ENCODE data around the gene ALKBH7. TPM values are rescaled to one million over a fixed set of nuclear protein-coding genes. Genes with fewer than 3 reads are reported as not detected.

ALKBH7 gene, protein sequence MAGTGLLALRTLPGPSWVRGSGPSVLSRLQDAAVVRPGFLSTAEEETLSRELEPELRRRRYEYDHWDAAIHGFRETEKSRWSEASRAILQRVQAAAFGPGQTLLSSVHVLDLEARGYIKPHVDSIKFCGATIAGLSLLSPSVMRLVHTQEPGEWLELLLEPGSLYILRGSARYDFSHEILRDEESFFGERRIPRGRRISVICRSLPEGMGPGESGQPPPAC
- total RNA-seq (2022; extraction: Qiagen RNA extraction): 17.1 to 40.8 TPM (median 36.2 TPM) in 5 replicates

DNA sequence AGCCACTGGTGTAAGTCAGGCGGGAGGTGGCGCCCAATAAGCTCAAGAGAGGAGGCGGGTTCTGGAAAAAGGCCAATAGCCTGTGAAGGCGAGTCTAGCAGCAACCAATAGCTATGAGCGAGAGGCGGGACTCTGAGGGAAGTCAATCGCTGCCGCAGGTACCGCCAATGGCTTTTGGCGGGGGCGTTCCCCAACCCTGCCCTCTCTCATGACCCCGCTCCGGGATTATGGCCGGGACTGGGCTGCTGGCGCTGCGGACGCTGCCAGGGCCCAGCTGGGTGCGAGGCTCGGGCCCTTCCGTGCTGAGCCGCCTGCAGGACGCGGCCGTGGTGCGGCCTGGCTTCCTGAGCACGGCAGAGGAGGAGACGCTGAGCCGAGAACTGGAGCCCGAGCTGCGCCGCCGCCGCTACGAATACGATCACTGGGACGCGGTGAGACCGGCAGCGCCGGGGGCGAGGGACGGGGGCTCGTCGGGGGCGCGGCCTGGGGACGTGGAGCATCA is at the start of gene ALKBH7:
Gene ALKBH7, plus strand, starts transcription at position 201 of the 502 bp plus-strand sequence. Its CDS starts 27 bp downstream, at position 228.

DNA sequence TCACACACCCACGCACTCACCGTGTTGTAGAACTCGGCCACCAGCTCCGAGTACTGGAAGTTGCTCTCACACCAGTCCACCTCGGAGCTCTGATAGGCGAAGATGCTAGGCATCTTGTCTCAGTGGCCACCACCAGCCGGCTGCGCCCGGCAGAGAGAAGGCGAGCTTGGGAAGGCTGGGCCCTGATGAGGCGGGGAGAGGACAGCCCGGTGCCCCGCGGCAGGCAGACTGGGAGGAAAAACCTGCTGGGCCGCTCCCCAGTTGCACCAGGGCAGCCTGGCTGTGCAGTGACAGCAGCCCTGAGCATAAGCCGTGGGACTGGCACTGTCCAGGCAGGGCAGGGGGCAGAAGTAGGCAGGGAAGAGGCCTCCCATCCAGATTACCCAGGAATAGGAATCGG is 39.2 kb upstream of the ALKBH7 start, which contains the start of gene ACER1:
Gene ACER1, minus strand, starts transcription at position 174 of the 400 bp plus-strand sequence. Its CDS starts 61 bp downstream, at position 113.

DNA sequence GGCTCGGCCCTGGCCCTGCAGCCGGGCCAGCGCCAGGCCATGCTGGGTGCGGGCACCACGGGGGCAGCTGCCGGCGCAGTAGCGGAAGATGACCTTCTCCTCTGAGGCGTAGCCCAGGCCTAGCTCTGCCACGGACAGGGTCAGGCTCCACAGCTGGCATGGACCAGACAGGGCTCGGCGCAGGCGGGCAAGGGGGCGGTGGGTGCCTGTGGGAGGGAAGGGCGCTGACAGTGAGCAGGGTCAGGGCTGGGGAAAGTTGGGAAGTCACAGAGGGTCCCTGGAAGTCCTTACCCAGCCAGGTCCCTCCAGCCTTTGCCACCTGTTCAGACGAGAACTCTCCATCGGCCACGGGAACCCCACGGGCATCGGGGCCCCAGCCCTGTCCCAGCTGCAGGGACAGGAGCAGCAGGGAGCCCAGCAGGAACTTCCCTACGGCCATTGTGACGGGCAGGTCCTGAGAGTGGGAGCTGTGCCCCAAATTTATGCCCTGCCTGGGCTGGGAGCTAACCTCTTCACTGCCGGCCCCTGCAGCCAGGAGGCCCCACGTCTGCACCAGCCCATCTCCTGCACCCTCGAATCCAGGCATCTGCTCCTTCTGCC is 2.9 kb downstream of the ALKBH7 start, which contains the start of gene PSPN:
Gene PSPN, minus strand, starts transcription at position 523 of the 600 bp plus-strand sequence. Its CDS starts 84 bp downstream, at position 439.

DNA sequence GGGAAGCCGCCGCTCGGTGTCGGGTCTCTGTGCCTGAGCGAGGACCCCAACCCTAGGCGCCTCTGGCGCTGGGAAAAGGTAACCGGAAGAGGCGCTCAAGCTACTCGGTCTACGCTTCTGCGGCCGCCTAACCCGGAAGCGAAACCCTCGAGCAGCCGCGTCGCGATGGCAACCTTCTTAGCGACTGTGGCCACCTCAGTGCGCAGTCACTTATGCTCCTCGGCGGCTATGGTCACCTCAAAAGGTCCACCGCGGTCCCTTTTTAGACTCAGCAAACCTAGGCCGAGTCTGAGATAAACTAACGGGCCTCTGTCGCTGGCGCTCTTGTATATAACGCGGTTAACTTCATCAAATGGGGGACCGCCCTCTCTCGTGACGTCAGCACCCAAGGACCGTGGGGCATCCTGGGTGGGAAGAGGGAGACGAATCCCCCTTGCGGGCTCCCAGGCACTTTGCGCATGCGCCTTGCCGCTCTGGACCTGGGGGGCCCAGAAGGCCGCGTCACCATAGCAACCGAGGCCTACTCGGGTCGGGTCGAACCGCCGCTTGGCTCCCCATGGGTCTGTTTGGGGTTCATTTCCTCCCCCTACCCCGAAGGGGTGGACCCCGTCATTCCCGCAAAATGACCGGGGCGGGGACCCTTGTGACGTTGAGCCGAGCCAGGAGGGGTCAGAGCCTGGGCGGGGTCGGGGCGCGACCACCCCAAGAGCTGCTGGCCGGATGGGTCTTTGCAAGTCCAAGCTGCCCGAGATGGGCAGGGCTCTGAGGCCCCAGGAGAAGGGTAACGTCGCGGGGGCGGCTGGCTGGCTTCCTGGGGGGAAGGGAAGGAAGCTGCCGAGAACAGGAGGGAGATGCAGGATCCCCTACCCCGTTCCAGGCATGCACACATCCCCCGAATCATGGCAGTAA is 20.7 kb downstream of the ALKBH7 start, which contains the start of gene GTF2F1:
Gene GTF2F1, minus strand, starts transcription at position 91 of the 909 bp plus-strand sequence. CDS start 169 bp downstream, outside the sequence.

DNA sequence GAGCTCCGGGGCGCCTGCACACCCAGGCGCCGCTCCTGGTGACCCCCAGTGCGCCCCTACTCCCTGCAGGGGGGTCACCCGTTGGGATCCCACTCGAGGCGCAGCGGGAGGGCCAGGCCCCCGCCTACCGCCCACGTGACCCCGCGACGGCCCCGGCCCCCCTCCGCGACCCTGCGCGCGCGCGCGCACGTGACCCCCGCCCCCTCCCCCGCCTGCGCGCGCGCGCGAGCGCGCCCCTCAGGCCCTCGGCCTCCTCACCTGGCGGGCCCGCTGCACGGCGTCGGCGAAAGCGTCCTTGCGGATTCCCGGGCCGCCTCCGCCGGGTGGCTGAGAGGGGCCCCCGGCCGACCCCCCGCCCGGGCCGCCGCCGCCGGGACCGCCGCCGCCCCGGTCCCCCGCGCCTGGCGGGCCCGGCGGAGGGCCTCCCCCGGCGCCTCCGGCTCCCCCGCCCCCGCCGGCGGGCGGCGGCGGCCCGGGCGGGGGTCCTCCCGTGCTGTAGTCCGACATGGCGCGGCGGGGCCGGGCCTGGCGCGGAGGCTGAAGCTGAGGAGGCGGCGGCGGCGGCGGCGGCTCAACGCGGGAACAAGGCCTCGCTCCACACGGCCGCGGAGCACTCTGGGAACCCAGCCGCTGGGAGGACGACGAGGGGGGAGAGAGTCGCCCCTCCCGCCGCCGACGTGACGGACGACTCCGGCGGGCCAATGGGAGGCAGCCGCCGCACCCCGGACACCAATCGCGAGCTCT is 51.8 kb downstream of the ALKBH7 start, which contains the start of gene KHSRP:
Gene KHSRP, minus strand, starts transcription at position 617 of the 744 bp plus-strand sequence. Its CDS starts 110 bp downstream, at position 507.

Other genes starting within 250 kb of the ALKBH7 start
- not detected in 5 replicates for gene ACSBG2, start 237.1 kb upstream of the ALKBH7 start, total RNA-seq (2022; extraction: Qiagen RNA extraction)
- 16.0 to 23.5 TPM (median 22.9 TPM) in 5 replicates for gene MLLT1, start 92.8 kb upstream of the ALKBH7 start, total RNA-seq (2022; extraction: Qiagen RNA extraction)
- gene ACER1, start 39.2 kb upstream of the ALKBH7 start, total RNA-seq (2022; extraction: Qiagen RNA extraction): not detected in 5 replicates
- 43.6 to 76.8 TPM (median 73.7 TPM) in 5 replicates for gene CLPP, start 11.3 kb upstream of the ALKBH7 start, total RNA-seq (2022; extraction: Qiagen RNA extraction)
- gene PSPN, start 3.1 kb downstream of the ALKBH7 start, total RNA-seq (2022; extraction: Qiagen RNA extraction): 0.51 to 1.1 TPM (median 0.75 TPM) in 5 replicates
- 52.5 to 56.7 TPM (median 56.4 TPM) in 5 replicates for gene GTF2F1, start 20.4 kb downstream of the ALKBH7 start, total RNA-seq (2022; extraction: Qiagen RNA extraction)
- gene KHSRP, start 52.0 kb downstream of the ALKBH7 start, total RNA-seq (2022; extraction: Qiagen RNA extraction): 190 to 207 TPM (median 197 TPM) in 5 replicates
- gene SLC25A41, start 61.0 kb downstream of the ALKBH7 start, total RNA-seq (2022; extraction: Qiagen RNA extraction): 0.08 to 0.15 TPM (median 0.14 TPM) in 4 of 5 replicates, not detected in the other
- 16.8 to 19.2 TPM (median 17.5 TPM) in 5 replicates for gene SLC25A23, start 87.0 kb downstream of the ALKBH7 start, total RNA-seq (2022; extraction: Qiagen RNA extraction)
- gene CRB3, start 91.5 kb downstream of the ALKBH7 start, total RNA-seq (2022; extraction: Qiagen RNA extraction): 2.9 to 5.1 TPM (median 4.1 TPM) in 5 replicates
- 0.08 to 0.25 TPM (median 0.22 TPM) in 5 replicates for gene DENND1C, start 109.0 kb downstream of the ALKBH7 start, total RNA-seq (2022; extraction: Qiagen RNA extraction)
- 6.7 to 7.3 TPM (median 7.0 TPM) in 5 replicates for gene TUBB4A, start 129.5 kb downstream of the ALKBH7 start, total RNA-seq (2022; extraction: Qiagen RNA extraction)
- gene TNFSF9, start 158.2 kb downstream of the ALKBH7 start, total RNA-seq (2022; extraction: Qiagen RNA extraction): 2.4 to 4.6 TPM (median 3.7 TPM) in 5 replicates
- gene CD70, start 218.4 kb downstream of the ALKBH7 start, total RNA-seq (2022; extraction: Qiagen RNA extraction): 12.1 to 25.6 TPM (median 19.9 TPM) in 5 replicates